GM19468 (cell line): ENCODE measurements around the gene STK11.
A peak's percentile ranks its signal among the peaks of the same experiment; 100 is the strongest.

ENCODE experiments used
- ATAC-seq: cut with Tn5 transposase; IDR thresholded peaks from one replicate; pipeline ENCODE4 v1.9.1; 2021; ENCODE audit warnings: mild to moderate bottlenecking, moderate library complexity, moderate number of reproducible peaks; ENCODE audit not compliant: unreplicated experiment; ENCODE audit errors: extremely low read depth

STK11 gene

GRCh38 chr19:1269065-1269477 is 63.5 kb downstream of the STK11 start, which contains the start of gene CIRBP:
Gene CIRBP (plus strand): TSS chr19:1269332. CDS start chr19:1270934, 1,602 bp downstream.
- ATAC-seq, result peak; percentile 26

DNA sequence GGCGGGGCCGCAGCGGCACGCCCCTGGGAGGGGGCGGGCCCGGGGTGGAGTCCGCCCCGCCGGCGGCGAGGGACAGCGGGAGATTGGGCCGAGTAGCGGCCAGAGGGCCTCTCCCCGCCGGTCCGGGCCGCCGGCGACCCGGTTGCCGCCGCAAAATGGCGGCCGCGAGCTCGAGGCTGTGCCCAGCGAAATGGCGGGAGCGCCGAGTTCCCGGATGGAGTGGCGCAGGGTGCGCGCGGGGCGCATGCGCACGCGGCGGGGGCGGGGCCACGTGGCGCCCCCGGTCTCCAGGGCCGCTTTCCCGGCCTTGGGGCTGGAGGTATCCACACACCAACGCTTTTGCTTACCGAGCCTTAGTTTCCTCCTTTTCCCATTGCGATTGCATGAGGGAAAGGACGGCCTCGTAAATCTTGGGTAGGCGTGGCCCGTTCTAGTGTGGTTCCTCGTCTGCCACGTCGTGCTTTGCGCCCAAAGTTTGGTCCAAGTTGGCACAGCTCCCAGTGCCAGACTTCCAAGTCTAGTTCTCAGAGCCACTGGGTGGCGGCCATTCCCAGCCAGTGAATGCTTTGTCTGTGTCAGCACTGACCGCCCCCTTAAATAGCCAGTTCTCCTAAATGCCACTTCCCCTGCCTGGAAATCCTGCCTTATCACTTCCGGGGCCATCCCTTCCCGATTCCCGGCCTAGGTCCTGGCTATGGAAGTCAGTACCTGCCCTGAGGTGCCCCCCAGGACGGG is 64.1 kb downstream of the STK11 start:
- ATAC-seq, result peak; percentile 4

DNA sequence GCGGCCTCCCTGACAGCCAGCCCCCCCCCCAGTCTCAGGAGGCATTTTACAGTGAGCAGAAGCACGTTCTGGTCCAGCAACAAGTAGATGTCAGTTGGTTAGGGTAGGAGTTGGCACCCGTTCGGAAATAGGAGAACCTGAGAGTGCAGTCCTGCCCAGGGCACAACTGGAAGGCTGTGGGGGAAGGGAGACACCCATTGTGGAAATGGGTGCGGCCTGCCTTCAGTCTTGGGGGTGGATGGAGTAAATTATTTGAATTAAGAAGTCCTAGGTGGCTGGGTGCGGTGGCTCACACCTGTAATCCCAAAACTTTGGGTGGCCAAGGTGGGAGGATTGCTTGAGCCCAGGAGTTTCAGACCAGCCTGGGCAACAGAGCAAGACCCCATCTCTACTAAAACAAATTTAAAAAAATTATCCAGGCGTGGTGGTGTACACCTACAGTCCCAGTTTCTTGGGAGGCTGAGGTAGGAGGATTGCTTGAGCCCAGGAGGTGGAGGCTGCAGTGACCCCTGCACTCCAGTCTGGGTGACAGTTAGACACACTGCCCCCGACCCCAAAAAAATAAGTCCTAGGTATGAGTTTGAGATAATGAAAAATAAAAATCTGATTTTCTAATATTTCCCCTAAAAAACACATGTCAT is 64.8 kb downstream of the STK11 start:
- no peak for ATAC-seq

GRCh38 chr19:1270854-1271527 is 65.4 kb downstream of the STK11 start:
- no peak for ATAC-seq

DNA sequence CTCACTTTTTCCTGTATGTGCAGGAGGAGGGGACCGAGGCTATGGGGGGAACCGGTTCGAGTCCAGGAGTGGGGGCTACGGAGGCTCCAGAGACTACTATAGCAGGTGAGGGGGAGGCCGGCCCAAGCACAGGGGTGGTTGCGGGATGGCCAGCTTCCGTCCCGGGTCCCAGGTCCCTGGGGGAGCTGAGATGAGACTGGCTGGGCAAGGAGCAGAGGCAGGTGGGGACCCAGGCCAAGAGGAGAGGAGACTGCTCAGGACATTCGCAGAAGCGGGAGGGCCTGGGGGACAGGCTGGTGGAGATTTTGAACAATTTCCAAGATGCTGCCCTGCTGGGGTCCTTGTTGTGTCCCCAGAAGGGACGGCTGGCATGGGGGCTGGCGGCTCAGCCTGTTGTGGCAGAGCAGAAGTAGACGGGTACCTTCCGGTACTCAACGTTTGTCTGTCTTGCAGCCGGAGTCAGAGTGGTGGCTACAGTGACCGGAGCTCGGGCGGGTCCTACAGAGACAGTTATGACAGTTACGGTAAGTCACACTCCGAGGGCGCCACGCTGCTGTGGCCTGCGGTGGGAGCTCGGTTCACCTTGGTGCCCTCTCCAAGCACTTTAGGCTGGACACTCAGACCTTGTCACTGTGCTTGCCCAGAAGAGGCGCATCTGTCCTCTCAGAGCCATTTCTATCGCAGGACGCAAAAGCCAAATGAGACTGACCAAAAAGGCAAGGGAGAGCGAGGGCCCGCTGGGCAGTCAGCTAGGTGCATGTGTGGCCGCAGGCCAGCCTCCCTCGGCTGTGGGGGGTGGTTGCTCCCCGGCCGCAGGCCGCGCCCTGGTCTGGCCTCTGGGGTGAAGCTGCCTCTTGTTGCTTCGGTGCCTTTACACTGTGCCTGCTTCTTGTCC is 66.2 kb downstream of the STK11 start:
- no peak for ATAC-seq

- no peak for ATAC-seq
Observed at GRCh38 chr19:1272423-1273262, 67.1 kb downstream of the STK11 start.

DNA sequence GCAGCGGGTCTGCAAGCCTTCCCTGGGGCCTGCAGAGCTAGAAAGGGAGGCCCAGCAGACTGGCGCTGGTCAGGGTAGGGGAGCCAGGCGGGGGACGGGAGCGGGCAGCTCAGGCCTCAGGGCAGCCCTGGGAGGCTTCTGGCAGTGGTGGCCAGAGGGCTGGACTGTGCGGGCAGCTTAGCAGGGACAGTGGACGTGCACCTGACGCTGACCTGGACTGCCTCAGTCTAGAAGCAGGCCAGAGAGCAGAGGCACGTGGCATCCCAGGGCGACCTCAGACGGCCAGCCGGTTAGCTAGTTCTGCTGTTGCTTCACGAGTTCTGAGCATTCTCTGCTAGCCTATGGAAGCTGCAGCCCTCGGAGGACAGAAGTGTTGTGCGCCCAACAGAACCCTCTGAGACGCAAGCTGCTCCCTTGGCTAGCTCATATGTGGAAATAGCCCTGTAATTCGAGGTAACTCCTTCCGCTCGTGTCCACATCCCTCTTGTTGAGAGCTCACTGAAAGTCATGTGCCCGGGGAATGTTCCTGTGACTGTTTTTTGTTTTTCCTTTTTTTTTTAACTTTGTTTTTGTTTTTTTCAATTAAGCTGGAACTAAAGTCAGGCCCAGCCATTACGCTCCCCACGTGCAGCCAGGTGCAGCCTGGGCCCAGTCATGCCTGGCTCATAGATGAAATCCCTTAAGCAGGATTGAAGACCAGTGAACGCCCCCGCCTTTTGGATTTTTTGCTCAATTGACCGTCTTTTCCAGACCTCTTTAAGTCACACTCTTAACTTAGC is 67.9 kb downstream of the STK11 start:
- no peak for ATAC-seq

DNA sequence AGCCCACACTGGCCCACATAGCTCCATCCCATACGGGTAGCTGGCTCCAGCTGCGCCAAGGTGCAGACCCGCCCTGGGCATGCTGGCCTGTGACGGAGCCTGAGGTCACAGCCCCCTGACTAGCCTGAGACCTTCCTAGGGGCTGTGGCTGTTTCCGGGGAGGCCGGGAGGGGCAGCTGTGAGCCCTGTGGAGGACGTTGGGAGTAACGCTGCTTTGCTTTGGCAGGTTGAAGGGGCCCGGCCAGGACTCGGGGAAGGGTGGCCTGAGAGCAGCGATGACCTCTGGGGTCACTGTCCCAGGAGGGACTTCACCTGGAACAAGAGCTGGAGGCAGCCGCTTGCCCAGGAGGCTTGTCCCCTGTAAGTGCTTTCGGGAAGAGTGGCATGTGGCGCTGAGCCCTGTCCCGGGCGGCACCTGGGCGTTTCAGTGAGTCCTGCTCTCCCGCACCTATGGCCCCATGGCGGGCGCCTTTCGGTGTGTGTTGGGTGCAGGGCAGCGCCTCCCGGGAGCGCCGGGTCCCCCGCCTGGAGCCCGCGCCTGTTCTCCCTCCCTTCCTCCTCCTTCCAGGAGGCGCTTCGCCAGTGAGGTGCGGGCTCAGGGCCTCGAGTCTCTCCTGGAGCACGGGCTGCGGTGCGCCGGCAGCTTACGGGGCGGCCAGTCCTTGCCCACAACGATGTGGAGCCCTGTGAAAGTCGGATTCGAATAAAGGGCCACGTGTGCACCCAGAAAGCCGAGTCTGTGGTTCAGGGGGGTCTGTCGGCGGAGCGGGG is 68.7 kb downstream of the STK11 start:
- ATAC-seq, result no peak

- ATAC-seq, result no peak
Observed at GRCh38 chr19:1274852-1275259, 69.3 kb downstream of the STK11 start.

DNA sequence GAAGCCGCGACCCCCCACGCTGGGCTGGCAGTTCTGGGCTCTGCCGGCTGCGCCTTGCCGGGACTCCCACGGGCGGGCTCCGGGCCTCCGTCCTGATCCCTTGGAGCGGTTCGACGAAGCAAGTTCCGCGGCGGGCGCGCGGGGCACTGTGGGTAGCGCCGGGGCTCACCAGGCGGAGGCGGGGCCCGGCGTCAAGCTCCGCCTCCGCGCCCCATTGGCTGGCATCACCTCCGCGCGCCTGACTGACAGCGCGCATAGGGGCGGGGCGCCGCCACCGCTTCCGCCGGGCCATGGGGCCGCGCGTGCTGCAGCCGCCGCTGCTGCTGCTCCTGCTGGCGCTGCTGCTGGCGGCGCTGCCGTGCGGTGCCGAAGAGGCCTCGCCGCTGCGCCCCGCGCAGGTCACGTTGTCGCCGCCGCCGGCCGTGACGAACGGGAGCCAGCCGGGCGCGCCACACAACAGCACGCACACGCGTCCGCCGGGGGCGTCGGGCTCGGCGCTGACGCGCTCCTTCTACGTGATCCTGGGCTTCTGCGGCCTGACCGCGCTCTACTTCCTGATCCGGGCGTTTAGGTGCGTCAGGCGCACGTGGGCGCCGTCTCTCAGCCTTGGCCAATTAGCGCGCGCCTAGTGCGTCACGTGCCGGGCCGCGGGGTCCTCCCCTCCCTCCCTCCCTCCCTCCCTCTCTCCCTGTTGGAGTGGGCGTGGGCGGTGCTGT is 69.8 kb downstream of the STK11 start, which contains the start of gene FAM174C:
Gene FAM174C (plus strand): TSS at position 271 of the 716 bp plus-strand sequence. CDS start 20 bp downstream, at position 291.
- peak; percentile 73 for ATAC-seq

DNA sequence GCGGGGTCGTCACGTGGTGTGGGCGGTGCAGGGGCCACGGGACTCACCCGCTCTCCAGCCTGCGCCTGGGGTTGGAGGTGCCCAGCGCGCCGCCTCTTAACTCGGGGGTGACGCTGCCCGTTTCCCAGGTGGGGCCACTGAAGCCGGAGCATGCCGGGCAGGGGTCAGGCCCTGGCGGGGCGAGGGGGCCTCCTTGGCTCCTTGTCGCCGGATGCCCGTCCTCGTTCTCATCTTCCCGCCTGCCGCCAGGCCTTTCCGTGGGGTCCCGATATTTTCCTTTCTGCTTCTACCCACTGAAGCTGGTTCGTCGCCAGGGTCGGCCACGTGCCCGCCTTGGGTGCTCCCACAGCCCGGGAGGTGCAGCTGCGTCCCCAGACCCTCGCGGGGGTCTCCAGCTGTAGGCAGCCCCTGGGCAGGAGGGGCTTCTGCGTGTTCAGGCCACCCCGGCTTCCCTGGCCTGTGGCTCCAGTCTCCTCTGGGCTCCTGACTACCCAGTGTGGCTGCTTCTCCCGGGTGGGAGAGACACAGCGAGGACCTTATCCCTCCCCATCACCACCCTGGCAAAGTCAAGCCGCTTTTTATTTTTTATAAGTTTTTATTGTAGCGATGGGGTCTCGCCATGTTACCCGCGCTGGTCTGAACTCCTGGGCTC is 70.5 kb downstream of the STK11 start:
- ATAC-seq, result no peak

DNA sequence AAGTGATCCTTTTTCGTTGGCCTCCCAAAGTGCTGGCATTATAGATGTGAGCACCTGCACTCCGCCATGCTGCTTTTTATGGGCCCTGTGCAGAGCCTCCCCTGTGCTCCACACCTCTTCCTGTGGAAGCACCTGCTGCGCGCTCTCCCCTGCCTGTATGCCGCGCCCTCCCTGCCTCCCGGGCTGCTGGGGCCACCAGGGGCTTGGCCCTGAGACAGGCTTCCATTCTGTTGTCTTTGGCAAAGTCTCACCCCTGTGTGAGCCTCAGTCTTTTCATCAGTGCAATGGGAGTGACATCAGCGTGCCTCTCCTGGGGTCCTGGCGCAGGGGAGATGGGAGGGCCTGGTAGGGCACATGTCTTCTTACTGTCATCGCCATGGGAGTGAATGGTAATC is 71.0 kb downstream of the STK11 start:
- ATAC-seq, result no peak

- no peak for ATAC-seq
Observed at GRCh38 chr19:1277061-1277460, 71.5 kb downstream of the STK11 start.
